Right atrium auricular region (tissue), 2 donors: ENCODE data around the gene ENO4. TPM values are rescaled to one million over a fixed set of nuclear protein-coding genes. Genes with fewer than 3 reads are reported as not detected.

Experiments used
- DNase-seq: peaks from one replicate; pipeline ENCODE4 v3.0.0-alpha.2; 2019; ENCODE audit warnings: low spot score
- H3K27ac ChIP-seq, 2 donors: fragments of 200-600 bp; sonication (generic); 1 replicate in 1 of 2; 2 replicates in 1 of 2; pipeline ENCODE4 v1.5.1; 2016 to 2019
- H3K27me3 ChIP-seq, 2 donors: fragments of 200-600 bp; sonication (generic); one replicate each; pipeline versions ENCODE4 v1.5.1 to v1.6.0; 2017 to 2019
- H3K36me3 ChIP-seq: fragments of 200-600 bp; sonication (generic); one replicate; pipeline ENCODE4 v1.5.1; 2016
- H3K4me1 ChIP-seq, 2 donors: fragments of 200-600 bp; sonication (generic); one replicate each; pipeline versions ENCODE4 v1.5.1 to v1.6.0; 2017 to 2019
- H3K4me3 ChIP-seq, 2 donors: fragments of 200-600 bp; sonication (generic); 1 replicate in 1 of 2; 2 replicates in 1 of 2; pipeline ENCODE4 v1.5.1; 2017 to 2019; ENCODE audit warnings: mild to moderate bottlenecking in 1 of 2, moderate library complexity in 1 of 2
- H3K9me3 ChIP-seq, 2 donors: fragments of 200-600 bp; sonication (generic); one replicate each; pipeline ENCODE4 v1.5.1; 2019
- total RNA-seq, 2 donors: library from RNA; depleted of rRNA; stranded (reverse); fragments of >200 nt; gene quantifications; one replicate each; pipeline ENCODE4 v1.1.0, GENCODE V29; 2016
- TF ChIP-seq, protein P1 (sequence below), 2 donors: fragments of 200-600 bp; sonication (generic); IDR thresholded peaks; one replicate each; pipeline ENCODE4 v1.5.1; 2019; ENCODE audit warnings: antibody characterized with exemption in 2 of 2

ENO4 gene
- total RNA-seq, 2 donors from 2014 or later: 0.15 TPM; not detected in 1

DNA sequence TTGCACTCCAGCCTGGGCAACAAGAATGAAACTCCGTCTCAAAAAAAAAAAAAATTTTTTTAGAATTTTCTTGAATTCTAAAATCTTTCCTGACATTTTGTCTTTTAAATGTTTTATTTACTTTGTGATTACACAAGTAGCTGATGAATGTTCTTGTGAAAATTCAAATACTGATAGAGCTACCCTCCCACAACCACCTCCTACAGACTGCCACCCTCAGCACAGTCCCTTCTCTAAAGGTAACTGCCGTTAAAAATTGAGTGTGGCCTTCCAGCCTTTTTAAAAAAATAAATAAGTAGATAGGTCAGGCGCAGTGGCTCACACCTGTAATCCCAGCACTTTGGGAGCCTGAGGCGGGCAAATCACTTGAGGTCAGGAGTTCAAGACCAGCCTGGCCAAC, 15.1 kb downstream of the ENO4 start:
- H3K9me3 ChIP-seq: no peaks in the 10 kb centered on the region
- TF ChIP-seq, protein P1, sequence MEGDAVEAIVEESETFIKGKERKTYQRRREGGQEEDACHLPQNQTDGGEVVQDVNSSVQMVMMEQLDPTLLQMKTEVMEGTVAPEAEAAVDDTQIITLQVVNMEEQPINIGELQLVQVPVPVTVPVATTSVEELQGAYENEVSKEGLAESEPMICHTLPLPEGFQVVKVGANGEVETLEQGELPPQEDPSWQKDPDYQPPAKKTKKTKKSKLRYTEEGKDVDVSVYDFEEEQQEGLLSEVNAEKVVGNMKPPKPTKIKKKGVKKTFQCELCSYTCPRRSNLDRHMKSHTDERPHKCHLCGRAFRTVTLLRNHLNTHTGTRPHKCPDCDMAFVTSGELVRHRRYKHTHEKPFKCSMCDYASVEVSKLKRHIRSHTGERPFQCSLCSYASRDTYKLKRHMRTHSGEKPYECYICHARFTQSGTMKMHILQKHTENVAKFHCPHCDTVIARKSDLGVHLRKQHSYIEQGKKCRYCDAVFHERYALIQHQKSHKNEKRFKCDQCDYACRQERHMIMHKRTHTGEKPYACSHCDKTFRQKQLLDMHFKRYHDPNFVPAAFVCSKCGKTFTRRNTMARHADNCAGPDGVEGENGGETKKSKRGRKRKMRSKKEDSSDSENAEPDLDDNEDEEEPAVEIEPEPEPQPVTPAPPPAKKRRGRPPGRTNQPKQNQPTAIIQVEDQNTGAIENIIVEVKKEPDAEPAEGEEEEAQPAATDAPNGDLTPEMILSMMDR (IDR thresholded peaks at IDR 0.05): no peak
- H3K27ac ChIP-seq: no peak overlapping the region
- H3K4me1 ChIP-seq: no peaks in the 10 kb centered on the region
- no peaks in the 10 kb centered on the region for H3K27me3 ChIP-seq
- no peaks in the 10 kb centered on the region for H3K36me3 ChIP-seq
- H3K4me3 ChIP-seq: no peak overlapping the region
- no peak for DNase-seq

DNA sequence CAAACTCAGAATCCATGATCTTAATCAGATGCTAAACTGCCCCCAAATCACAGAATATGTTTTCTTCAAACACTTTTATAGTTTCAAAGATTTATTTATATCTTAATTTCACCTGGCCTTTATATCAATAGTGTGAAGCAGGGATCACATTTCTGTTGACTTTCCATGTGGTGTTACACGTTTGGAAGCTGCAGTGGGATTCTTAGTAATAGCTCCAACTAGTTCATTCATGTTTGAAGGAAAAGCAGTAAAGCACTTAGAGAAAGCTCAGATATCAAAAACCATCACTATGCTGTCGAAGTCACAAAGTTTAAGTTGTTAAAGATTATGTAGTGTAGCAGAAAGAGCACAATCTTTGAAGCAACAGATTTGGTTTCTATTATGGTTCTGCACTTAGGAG, 16.8 kb downstream of the ENO4 start:
- no peaks in the 10 kb centered on the region for H3K36me3 ChIP-seq
- H3K4me3 ChIP-seq: no peak overlapping the region
- no peak overlapping the region for H3K27ac ChIP-seq
- no peaks in the 10 kb centered on the region for H3K27me3 ChIP-seq
- no peaks in the 10 kb centered on the region for H3K9me3 ChIP-seq
- no peak for DNase-seq
- TF ChIP-seq, protein P1 (IDR thresholded peaks at IDR 0.05): no peak
- no peaks in the 10 kb centered on the region for H3K4me1 ChIP-seq

DNA sequence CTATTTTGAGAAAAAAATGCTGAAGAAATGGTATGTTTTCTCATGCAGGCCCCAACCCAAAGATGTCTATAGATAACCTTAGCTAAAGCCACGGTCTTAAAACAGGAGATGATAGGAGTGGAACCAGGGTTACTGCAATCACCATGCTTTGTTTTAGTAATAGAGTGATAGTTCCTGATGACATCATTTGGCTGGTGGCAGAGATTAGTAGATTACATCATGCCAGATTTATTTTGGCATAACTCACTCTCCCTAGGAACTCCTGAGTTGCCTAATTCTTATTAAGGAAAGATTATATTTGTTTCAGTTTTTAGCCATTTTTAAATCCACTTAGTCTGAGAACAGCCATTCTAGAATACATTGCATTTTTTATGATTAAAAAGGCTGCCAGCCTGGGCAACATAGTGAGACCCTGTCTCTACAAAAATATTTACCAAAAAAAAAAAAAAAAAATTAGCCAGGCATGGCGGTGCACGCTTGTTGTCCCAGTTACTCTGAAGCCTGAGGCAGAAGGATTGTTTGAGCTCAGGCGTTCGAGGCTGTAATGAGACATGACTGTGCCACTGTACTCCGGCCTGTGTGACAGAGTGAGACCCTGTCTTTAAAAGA, 17.8 kb downstream of the ENO4 start:
- H3K9me3 ChIP-seq: no peaks in the 10 kb centered on the region
- TF ChIP-seq, protein P1 (IDR thresholded peaks at IDR 0.05): no peak
- H3K36me3 ChIP-seq: no peaks in the 10 kb centered on the region
- no peaks in the 10 kb centered on the region for H3K27me3 ChIP-seq
- H3K27ac ChIP-seq: no peak overlapping the region
- H3K4me3 ChIP-seq: no peak overlapping the region
- DNase-seq: no peak
- no peaks in the 10 kb centered on the region for H3K4me1 ChIP-seq

DNA sequence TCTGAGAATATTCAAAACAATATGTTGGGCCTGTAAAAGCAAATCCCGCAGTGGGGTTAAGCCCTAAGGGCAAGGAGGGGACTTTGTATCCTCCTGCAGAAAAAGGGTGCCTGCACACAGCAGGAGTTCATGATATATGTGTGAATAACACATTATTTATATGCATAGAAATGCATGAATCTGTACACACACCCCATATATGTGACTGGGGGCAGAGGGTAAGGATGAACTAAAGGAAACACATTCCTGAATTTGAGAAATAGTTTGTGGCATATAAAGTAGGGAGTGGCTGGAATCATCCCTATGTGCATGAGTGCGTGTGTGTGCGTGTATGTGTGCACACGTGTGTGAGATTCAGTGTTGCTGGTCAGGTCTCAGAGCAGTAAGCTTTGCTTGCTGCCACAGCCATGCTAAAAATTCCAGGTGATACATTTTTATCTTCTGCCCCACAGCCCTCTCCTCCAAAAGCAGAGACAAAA, 18.9 kb downstream of the ENO4 start:
- no peak overlapping the region for H3K27ac ChIP-seq
- H3K27me3 ChIP-seq: no peaks in the 10 kb centered on the region
- no peaks in the 10 kb centered on the region for H3K4me1 ChIP-seq
- H3K9me3 ChIP-seq: no peaks in the 10 kb centered on the region
- no peak for DNase-seq
- no peak overlapping the region for H3K4me3 ChIP-seq
- TF ChIP-seq, protein P1 (IDR thresholded peaks at IDR 0.05): no peak
- no peaks in the 10 kb centered on the region for H3K36me3 ChIP-seq

DNA sequence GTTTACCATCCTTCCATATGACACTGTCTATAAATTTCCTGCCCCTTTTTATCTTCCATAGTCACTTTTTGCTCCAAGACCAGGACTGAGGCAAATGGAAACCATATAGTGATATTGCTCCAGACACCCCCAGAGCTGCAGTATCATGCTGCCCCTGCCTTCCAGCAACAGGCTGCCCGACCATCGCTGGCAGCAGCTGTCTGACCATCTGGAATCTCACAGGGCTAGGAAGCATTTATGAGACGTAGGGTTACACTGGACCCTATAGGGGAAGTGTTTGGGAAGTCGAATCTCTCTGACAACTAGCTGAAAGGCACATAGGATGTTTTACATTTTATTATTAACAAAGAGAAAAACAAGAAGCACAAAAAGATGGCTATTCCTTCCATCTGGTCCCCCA, 19.4 kb downstream of the ENO4 start:
- Histone ChIP-seq H3K4me3 (no peak overlapping the region), H3K9me3 (no peaks in the 10 kb centered on the region), H3K36me3 (no peaks in the 10 kb centered on the region), H3K4me1 (no peaks in the 10 kb centered on the region), H3K27ac (no peak overlapping the region), H3K27me3 (no peaks in the 10 kb centered on the region)
- no peak for DNase-seq
- TF ChIP-seq, protein P1 (IDR thresholded peaks at IDR 0.05): no peak

DNA sequence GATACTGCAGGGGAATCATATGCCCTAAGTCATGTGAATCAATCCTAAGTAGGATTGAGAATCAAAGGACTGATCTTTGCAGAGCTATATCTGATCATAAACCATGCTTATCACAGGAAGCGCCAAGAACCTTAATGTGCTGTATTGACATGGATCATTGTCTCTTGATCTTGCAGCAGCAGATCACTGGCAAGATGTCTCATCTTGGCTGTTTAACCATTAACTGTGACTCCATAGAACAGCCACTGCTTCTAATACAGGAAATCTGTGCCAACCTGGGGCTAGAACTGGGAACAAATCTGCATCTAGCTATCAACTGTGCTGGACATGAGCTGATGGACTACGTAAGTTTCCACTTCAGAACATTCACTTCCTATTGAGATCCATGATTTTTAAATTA, 21.6 kb downstream of the ENO4 start:
- no peak for DNase-seq
- no peaks in the 10 kb centered on the region for H3K36me3 ChIP-seq
- H3K27ac ChIP-seq: no peak overlapping the region
- no peaks in the 10 kb centered on the region for H3K27me3 ChIP-seq
- TF ChIP-seq, protein P1 (IDR thresholded peaks at IDR 0.05): no peak
- H3K4me3 ChIP-seq: no peak overlapping the region
- H3K4me1 ChIP-seq: no peaks in the 10 kb centered on the region
- H3K9me3 ChIP-seq: no peaks in the 10 kb centered on the region
